GM21423 (cell line): ENCODE results near the gene FOXP4.
"Not testable (repeated sequence)": the region's sequence is repeated elsewhere in the genome, so short reads cannot be mapped to it uniquely, and the experiment has no call there.

Experiments
- ATAC-seq: cut with Tn5 transposase; IDR thresholded peaks from one replicate; pipeline ENCODE4 v1.9.1; 2021; ENCODE audit warnings: mild to moderate bottlenecking, moderate library complexity; ENCODE audit not compliant: unreplicated experiment

Gene FOXP4

DNA sequence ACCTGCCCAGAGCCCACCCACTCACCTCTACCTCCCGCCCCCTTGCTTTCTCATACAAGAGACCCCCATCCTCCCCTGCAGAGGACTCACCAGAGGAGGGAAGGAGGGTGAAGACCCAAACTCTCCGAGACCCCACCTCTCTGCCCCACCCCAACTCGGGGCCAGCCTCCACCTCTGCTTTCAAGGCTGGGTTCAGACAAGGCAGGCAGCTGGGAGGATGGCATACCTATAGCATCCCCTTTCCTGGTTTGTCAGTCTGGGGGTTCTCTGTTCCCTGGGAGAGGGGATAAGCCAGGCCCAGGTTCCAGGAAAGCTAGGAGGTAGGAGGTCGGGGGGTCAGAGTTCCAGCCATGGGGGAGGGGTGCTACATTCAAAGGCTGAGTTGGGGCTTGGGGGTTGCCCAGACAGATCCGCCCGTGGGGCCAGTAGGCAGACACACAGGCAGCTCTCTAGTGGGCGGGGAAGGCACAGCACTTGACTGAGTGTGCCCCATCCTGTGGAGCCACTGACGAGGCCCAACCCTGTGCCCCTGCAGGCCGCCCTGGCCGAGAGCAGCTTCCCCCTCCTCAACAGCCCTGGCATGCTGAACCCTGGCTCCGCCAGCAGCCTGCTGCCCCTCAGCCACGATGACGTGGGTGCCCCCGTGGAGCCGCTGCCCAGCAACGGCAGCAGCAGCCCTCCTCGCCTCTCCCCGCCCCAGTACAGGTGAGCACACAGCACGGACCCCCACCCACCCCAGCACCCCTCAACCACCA, 51.2 kb downstream of the FOXP4 start:
- no peak for ATAC-seq

DNA sequence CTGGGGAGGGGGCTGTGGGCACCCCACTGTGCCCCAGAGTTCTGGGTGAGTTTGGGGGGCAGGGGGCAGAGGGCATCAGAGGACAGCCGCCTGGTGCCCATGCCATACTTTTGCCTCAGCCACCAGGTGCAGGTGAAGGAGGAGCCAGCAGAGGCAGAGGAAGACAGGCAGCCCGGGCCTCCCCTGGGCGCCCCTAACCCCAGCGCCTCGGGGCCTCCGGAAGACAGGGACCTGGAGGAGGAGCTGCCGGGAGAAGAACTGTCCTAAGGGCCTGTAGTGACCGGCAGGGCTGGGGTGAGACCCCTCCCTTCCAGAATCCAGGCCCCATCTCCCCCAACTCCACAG, 52.5 kb downstream of the FOXP4 start:
- no peak for ATAC-seq

DNA sequence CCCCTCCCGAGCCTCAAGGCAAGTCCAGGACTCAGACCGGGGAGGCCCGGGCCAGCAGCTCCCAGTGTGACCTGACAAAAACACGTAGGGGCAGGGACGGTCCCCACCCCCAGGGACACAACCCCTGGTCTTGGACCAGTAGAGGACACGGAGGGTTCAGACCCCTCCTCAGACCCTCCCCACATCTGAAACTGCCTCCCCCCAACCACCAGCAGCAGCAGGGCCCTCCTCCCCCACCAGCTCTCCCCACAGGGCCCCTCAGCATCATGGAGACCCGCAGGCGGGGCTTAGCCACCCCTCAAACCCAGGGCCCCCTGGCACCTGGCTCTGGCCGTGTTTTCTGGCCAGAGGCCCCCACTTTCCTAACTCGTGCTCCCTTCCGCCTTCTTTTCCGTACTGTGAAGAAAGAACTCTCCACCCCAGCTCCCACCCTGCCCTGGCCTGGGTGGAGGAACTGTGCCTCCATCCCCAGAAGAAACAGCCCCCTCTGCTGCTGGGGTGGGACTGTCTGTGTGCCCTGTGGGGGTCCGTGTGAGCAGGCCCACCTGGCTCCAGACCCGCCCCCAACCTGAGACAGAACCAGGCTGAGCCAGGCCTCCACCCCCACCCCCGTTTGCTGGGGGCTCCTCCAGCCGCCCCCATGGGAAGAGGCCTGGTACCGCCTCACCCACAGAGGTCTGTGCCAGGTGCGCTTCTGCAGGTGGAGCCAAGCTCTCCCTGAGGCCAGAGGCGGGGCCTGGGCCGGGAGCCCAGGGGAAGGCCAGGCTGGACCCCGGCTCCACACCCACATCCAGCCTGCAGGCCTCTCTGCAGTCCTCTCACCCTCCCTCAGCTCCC, 53.1 kb downstream of the FOXP4 start:
- ATAC-seq = no peak

DNA sequence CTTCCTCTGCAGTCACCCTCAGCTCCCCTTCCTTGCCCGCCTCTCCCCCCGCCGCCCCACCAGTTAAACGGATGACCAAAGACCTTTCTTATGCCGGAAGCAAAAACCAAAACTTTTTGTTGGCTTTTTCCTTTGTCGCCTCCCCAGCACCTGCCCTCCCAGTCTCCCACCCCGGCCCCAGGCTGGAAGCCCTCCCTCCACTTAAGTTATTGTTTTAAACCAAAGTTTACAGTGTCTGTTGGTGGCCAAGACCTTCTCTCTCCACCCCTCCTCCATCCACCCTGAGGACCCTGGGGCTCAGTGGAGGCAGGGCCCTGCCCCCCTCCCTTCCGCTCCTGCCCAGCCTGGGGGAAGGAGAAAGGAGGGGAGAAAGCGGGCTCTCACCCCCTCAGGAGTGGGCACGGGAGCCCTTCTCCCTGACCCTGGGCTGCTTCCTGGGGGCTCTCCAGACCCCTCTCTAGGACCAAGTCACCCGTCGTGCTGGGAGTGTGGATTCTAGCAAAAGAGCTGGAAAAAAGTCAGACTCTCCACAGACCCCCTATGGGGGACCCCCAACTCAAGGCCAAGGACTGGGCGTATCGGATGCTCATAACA, 53.8 kb downstream of the FOXP4 start:
- ATAC-seq = no peak

DNA sequence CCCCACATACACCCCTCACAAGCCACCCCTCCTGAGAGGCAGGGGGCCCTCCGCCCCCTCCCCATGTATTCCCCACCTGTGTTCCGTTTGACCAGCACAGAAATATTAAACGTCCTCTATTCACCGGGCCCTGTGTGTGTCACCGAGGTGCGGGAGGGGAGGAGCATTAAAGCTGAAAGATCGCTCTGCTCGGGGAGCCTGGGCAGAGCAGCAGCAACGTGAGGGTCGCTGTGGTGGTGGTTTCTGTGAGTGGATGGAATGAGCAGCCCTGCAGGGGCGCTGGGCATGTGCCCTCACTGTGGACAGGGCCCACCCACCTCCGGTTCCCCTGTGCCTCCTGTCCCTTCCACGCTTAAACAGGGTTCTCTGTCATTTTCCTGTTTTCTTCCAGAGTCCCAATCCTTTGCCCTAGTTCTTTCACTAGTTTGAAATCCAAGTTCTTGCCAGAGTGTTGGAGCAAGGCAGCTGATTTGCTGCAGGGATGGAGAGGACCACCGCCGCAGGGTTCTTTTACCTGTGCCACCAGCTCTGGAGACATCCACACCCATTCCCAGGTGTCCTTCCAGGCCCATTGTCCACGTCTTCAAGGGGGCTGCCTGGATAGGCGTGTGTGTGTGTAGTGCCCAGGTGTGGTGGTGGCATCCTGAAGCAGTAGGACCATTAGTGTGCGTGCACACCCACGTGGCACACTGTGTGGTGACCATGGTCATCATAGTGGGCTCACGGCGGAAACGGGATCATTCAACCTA, 54.5 kb downstream of the FOXP4 start:
- ATAC-seq = no peak

DNA sequence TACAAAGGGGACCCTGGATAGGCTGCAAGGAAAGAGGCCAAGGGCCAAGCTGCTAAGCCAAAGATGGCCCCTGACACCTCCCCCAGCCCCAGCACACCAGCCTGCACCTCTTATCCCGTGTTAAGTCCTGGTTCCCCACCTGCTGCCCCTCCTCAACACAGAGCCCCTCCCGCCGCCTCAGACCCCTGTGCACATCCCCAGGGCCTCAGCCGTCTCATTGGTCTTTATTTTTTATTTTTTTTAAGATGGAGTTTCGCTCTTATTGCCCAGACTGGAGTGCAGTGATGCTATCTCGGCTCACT, 55.0 kb downstream of the FOXP4 start:
- no peak for ATAC-seq

DNA sequence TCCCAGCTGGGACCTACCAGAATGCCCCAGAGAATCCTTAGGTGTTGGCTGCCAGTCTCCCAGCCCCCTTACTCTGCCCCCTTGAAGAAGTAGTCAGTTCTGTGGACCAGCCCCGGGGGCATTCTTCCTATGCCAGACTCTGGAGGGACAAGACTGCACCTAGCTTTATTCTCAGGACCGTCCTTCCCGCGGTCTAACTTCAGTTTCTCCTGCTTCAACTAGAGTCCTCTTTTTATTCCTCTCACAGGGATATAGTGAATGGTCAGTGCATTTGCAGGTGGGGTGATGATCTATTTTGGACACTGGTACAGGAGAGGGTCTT, 56.2 kb downstream of the FOXP4 start:
- no peak for ATAC-seq

DNA sequence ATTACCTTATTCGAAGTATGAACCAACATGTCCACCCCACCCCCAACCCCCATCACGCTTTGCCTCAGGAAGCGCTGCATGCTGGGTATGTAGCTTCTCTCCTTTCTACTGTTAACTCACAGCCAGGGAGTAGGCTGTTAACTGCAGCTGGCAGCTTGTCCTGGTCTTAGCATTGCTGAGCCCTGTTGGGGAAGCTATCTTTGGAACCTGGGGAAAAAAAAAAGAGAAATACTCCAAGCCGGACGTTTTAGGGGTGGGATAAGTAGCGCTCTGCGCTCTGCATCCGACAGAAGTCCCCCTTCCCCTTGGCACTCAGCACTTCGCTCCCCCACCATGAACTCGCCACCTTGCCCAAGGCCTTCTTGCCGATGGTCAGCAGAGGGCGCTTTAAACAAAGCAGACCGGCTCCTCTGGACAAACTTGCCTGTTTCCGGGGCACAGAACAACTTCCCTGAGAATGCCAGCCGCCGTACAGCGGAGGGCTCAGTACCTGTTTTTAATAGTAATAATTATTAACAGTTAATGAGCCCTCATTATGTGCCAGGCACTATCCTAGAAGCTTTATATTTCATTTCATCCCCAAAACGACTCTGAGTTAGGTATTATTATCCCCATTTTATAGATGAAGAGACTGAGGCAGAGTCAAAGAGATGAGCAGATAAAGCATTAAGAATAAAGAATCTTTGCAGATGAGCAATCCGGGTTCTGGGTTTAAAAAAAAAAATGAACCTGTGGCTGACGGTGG, 56.9 kb downstream of the FOXP4 start:
- ATAC-seq = no peak

DNA sequence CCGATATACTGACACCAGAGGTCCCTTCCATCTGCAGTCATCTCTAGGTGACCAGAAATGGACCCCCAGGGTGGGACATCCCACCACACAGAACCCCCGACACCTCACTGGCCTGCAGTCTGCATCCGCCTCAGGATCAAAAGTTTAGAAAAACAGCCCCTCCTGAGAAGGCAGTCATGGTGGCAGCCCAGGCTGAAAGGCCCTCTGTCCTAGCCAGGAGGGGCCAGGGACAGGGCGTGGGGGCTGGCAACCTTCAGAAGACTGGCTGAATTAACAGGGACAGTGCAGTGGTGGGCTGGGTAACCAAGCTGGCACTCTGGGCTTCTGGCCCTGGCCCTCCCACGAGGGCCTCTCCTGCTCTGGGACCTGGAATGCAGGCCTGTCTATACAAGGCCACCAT, 57.8 kb downstream of the FOXP4 start:
- no peak for ATAC-seq

DNA sequence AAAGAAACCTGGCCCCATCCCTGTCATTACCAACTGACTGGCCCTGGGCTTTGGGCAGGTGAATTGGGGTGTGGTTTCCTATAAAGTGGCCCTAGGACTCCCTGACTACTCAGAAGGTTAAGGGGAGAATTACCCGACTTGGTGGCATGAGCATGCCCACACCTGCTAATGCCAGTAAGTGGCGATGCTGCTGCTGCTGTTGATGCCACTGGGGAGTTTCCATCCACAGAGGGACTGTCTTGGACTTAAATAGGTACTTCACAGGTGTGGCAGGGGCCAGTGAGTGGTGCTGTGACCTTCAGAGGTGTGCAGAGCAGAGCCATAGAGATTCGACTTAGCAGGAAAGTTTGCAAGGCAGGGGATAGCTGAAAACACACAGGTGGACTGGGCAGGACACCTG, 59.5 kb downstream of the FOXP4 start:
- no peak for ATAC-seq

DNA sequence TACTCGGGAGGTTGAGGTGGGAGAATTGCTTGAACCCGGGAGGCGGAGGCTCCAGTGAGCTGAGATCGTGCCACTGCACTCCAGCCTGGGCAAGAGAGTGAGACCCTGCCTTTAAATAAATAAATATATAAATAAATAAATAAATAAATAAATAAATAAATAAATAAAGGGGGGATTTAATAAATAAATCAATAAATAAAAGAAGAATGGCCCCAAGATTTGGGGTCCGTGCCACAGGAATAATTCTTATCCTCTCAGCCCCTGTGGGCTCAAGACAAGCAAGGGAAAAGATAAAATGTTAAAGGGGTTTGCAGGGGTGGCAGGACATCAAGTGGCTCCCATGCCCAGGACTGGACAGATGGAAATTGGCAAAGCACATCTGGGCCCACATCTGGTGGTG, 60.9 kb downstream of the FOXP4 start:
- ATAC-seq = no peak

DNA sequence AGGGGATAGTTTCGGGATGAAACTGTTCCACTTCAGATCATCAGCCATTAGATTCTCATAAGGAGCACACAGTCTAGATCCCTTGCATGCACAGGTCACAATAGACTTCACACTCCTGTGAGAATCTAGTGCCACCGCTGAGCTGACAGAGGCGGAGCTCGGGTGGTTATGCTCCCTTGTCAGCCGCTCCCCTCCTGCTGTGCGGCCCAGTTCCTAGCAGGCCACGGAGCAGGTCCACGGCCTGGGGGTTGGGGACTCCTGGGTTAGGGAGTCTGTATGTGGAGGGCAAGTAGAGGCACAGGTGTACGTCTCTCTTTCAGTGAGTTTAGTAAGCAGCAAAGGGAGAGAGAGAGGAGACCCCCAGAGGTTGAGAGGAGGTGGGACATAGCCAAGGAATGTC, 61.6 kb downstream of the FOXP4 start:
- ATAC-seq = no peak

DNA sequence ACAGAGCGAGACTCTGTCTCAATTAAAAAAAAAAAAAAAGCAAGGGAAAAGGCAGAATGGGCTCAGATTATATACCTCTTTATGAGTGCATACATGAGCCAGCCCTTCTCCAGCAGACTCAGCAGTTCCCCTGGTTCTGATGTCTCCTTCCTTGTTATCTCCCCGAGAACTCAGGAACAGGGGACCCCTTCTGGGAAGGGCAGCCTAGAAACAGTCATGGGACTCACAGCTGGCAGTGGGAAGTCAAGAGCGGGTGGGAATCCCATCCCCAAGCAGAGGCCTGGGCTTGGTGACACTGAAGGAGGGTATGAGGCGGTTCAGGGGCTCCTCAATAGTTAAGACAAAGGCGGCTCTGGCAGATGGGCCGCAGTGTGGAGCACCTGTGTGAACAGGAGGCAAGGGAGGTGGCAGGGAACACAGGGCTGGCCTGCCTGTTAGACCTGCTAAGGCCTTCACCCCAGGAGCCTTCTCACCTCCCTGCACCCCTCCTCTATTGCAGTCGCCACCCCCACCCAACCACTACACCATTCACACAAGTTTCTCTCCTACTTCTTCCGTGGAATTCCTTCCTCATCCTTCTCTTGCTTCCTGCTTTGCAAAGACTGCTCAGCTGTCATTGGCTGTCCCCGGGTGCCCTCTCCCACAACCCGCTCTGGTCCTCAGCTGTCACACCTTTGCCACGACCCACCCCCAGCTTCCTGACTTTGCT, 62.4 kb downstream of the FOXP4 start:
- no peak for ATAC-seq

DNA sequence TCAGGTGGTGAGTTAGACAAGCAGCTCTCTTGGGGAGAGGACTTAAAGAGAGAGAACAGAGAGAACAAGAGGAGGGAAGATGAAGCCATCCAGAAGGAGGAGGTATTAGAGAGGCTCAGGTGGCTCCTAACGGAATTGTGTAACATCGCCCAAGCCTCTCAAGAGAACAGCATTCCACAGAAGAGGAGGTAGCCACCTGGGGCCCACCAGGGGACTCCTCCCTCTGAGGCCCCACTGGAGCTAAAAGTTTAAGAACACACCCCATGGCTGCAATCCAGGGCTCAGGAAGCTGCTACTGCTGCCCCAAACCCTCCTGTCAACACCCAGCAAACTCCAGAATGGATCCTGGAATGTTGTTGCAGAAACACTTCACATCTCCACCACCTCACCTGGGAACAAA, 68.5 kb downstream of the FOXP4 start:
- no peak for ATAC-seq

DNA sequence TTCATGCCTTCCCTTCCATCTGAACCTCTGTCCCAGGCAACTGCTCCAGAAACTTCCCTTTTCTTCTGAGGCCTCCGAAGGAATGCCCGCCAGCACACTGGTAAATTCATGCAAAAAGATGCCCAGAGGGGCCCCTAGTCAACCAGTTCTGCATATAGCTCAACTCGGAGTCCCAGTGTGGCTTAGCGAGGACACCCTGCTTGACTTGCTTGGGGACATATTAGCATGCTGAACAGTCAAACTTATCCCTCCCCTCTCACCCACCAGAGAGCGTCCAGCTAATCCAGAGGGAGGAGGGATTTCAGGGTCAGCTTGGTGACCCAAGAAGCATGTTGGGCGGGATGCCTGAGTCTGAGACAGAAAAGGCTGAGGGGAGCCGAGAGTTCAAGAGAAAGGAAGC, 69.1 kb downstream of the FOXP4 start:
- ATAC-seq = no peak

DNA sequence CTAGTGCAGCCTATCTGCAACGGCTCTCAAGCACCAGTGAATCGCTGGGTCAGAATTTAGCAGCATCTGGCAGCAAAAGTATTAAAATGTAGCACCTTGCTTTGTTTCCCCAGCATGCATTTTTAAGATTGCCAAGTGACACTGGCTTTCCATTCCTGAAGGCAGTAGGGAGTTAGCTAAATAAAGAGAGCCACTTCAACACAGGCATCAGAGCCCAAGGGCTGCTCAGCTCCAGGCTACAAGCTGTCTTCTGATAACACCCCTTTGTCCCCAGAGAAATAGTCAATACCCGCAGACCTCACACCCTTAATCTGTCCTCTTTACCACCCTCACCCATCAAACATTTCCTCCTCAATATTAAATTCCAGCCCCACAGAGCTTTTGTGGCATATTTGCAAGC, 72.4 kb downstream of the FOXP4 start:
- no peak for ATAC-seq

DNA sequence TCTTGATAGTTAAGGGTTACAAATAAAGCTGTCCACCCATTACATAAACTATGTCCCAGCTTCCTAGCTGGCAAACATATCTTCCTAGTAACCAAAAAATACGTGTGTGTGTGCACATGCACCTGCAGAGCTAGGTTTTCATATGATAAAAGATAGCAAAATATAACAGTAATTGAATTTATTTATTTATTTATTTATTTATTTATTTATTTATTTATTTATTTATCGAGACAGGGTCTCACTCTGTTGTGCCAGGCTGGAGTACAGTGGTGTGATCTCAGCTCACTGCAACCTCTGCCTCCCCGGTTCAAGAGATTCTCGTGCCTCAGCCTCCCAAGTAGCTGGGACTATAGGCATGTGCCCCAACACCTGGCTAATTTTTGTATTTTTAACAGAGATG, 73.0 kb downstream of the FOXP4 start:
- not testable (repeated sequence) for ATAC-seq

DNA sequence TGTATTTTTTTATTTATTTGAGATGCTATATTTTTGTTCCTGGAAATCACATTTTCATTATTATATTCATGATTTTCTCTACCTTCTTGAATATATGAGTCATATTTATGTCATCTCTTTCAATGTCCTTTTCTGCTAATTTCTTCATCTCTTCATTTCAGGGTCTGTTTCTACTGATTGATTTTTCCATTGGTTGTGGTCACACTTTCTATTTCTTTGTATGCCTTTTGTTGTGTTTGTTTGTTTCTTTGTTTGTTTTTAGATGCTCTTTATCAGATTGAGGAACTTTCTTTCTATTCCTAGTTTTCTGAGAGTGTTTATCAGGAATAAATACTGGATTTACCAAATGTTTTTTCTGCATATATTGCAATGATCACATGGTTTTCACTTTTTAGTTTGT, 75.2 kb downstream of the FOXP4 start:
- ATAC-seq = no peak

DNA sequence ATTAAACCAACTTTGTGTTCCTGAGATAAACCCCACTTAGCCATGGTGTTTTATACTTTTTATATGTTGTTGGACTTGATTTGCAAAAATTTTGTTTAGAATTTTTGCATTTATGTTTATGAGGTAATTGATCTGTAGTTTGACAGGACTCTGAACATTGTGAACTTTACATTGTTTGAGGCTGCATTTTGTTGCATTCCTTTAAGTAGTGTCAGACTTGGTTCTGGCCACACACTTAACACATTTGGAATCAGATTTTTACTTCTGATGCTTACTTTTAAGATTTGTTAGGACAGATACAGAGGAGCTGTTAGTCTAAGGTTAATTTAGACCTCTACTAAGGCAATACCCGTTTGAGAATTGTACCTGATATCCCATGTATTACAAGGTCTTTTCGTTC, 75.6 kb downstream of the FOXP4 start:
- no peak for ATAC-seq

DNA sequence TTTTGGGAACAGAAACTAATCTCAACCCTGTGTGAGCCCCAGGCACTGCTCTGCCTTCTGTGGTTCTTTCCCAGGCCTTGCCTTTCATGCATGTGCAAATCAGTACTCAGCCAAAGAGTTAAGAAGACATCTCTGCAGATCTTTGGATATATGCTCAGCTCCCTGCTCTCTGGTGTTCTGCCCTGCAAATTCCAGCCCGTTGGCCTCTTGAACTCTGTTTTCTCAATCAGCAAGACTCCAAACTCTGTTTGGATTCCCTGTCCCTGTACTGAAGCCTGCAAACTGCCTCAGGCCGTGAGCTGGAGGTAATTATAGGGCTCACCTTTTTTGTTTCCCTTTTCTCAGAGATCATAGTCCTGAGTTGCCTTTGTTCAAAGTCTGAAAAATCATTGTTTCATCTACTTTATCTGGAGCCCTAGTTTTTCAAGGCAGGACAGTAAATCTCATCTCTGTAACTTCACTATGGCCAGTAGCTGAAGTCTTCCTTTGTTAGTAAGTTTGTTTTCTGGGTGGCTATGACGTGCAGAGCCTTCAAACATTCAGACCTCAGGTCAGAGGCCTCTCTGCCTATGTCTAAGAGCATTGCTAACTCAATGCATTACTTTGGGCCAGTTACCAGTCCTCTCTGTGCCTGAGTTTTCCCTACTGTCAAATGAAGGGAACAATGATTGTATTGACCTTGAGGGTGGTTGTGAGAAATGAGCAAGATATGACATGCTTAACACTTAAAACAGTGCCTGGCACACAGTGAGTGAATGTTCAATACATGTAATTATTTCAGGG, 76.2 kb downstream of the FOXP4 start:
- no peak for ATAC-seq
